GM18909 (cell line): ENCODE data around the gene PLRG1.
A peak's percentile ranks its signal among the peaks of the same experiment; 100 is the strongest.

ENCODE experiments used
- ATAC-seq: cut with Tn5 transposase; IDR thresholded peaks from one replicate; pipeline ENCODE4 v1.9.1; 2021; ENCODE audit warnings: mild to moderate bottlenecking; ENCODE audit not compliant: unreplicated experiment, poor library complexity

PLRG1 gene

GRCh38 chr4:154577324-154577723 lies 27.1 kb upstream of the PLRG1 start:
- no peak for ATAC-seq

GRCh38 chr4:154574311-154574710 lies 24.1 kb upstream of the PLRG1 start:
- ATAC-seq: no peak

- ATAC-seq: no peak
Observed at GRCh38 chr4:154573190-154573870, 23.1 kb upstream of the PLRG1 start.

- no peak for ATAC-seq
Observed at GRCh38 chr4:154569584-154569983, 19.4 kb upstream of the PLRG1 start.

- ATAC-seq: no peak
Observed at GRCh38 chr4:154569028-154569427, 18.8 kb upstream of the PLRG1 start.

GRCh38 chr4:154566639-154567204 lies 16.5 kb upstream of the PLRG1 start:
- ATAC-seq: no peak

GRCh38 chr4:154565704-154566103 lies 15.5 kb upstream of the PLRG1 start:
- ATAC-seq: no peak

- no peak for ATAC-seq
Observed at GRCh38 chr4:154564311-154564710, 14.1 kb upstream of the PLRG1 start.

- ATAC-seq: no peak
Observed at GRCh38 chr4:154562697-154563254, 12.6 kb upstream of the PLRG1 start, which contains the start of gene FGB. Gene FGB (plus strand): TSS chr4:154563011. CDS start chr4:154563019, 8 bp downstream.

- no peak for ATAC-seq
Observed at GRCh38 chr4:154560824-154561231, 10.6 kb upstream of the PLRG1 start.

GRCh38 chr4:154560419-154560801 lies 10.2 kb upstream of the PLRG1 start:
- ATAC-seq: no peak

GRCh38 chr4:154559494-154560418 lies 9.6 kb upstream of the PLRG1 start:
- peak; percentile 90 for ATAC-seq

- peak; percentile 19 for ATAC-seq
Observed at GRCh38 chr4:154559141-154559493, 8.9 kb upstream of the PLRG1 start.

GRCh38 chr4:154551872-154552686 lies 1.9 kb upstream of the PLRG1 start:
- ATAC-seq: peak; percentile 62

GRCh38 chr4:154545689-154546088 lies 4.5 kb downstream of the PLRG1 start:
- no peak for ATAC-seq

GRCh38 chr4:154542271-154542879 lies 7.8 kb downstream of the PLRG1 start:
- ATAC-seq: no peak

- ATAC-seq: no peak
Observed at GRCh38 chr4:154534296-154534695, 15.9 kb downstream of the PLRG1 start.

- ATAC-seq: no peak
Observed at GRCh38 chr4:154529728-154530519, 20.3 kb downstream of the PLRG1 start.

- ATAC-seq: no peak
Observed at GRCh38 chr4:154528869-154529268, 21.3 kb downstream of the PLRG1 start.
